ENCODE data around the gene PHGDH.

DNA sequence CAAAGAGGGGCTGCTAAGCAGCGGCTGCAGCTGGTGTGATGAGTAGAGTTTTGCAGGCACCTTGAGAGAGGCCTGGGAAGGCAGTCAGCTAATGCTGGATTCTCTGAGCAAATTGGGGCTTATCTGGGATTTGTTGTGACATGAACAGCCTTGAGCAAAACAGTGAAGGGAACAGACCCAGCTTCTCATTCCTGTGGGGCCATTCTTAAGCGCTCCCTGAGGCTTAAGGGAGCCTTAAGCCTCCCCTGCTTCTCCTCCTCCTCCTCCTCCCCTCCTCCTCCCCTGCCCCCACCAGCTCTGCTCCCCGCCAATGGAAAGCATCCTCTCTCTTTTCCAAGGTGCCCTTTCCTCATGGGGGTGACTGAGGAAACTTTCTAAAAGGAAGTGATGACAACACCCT is 35.7 kb downstream of the PHGDH start:
- TF ChIP-seq EZH2 (IDR thresholded peaks at IDR 0.05; ENCODE audit: insufficient read depth, poor library complexity, severe bottlenecking) (no peak), EZH2phosphoT487 (IDR thresholded peaks at IDR 0.05; ENCODE audit: insufficient read depth, low read depth) (no peak)

All from GM23248 (cell line).